ENCODE data around the gene CEMIP2. TPM values are rescaled to one million over a fixed set of nuclear protein-coding genes. Genes with fewer than 3 reads are reported as not detected.

The CEMIP2 gene
- total and polyA plus RNA-seq, 2 of the 13 experiments (the other 11 are each of a cell fraction or from before 2014, with no cell fraction given), result 94.3 to 128 TPM

GRCh38 chr9:71769175-71770161 lies 1.2 kb upstream of the CEMIP2 start (continued):
- TF ChIP-seq MAFK (conservative IDR thresholded peaks at IDR 0.05 in 1 of 2, IDR thresholded peaks at IDR 0.05 in 1 of 2; ENCODE audit: low read length in 2 of 2) (no peak), ZNF138 (CRISPR knock-in tag; IDR thresholded peaks at IDR 0.05; ENCODE audit: low read depth) (0 out of 2 replicates have a peak, but pooled peaks have one; percentile 40), HNRNPUL1 (IDR thresholded peaks at IDR 0.05; ENCODE audit: low read depth, low read length) (no peak), DMAP1 (CRISPR knock-in tag; IDR thresholded peaks at IDR 0.05) (no peak), ASH2L (IDR thresholded peaks at IDR 0.05; ENCODE audit: insufficient read length, low read depth, low read length) (peak; percentile 49), ZNF530 (CRISPR knock-in tag; IDR thresholded peaks at IDR 0.05; ENCODE audit: low read depth) (no peak), ZNF30 (CRISPR knock-in tag; IDR thresholded peaks at IDR 0.05) (no peak), ATM (IDR thresholded peaks at IDR 0.05; ENCODE audit: borderline replicate concordance) (no peak), ZNF230 (CRISPR knock-in tag; IDR thresholded peaks at IDR 0.05) (0 out of 2 replicates have a peak, but pooled peaks have one; percentile 24), XBP1 (CRISPR knock-in tag; IDR thresholded peaks at IDR 0.05) (no peak), BCL3 (CRISPR knock-in tag; IDR thresholded peaks at IDR 0.05) (0 out of 2 replicates have a peak, but pooled peaks have one; percentile 63), ZNF563 (CRISPR knock-in tag; IDR thresholded peaks at IDR 0.05) (0 out of 2 replicates have a peak, but pooled peaks have one; percentile 8), THYN1 (CRISPR knock-in tag; IDR thresholded peaks at IDR 0.05; ENCODE audit: borderline replicate concordance, low read depth) (no peak), GABPB1 (CRISPR knock-in tag; IDR thresholded peaks at IDR 0.05) (peak; percentile 34; the same call in 1 of the 2 replicates), SETDB1 (CRISPR knock-in tag; IDR thresholded peaks at IDR 0.05; ENCODE audit: borderline replicate concordance) (no peak), JDP2 (CRISPR knock-in tag; IDR thresholded peaks at IDR 0.05; ENCODE audit: borderline replicate concordance) (no peak), HES4 (CRISPR knock-in tag; IDR thresholded peaks at IDR 0.05; ENCODE audit: borderline replicate concordance) (no peak; the same call in 1 of the 2 replicates), ZNF570 (CRISPR knock-in tag; IDR thresholded peaks at IDR 0.05; ENCODE audit: borderline replicate concordance) (no peak), YY1 (IDR thresholded peaks at IDR 0.05; ENCODE audit: insufficient read depth, insufficient replicate concordance, low read depth, low read length) (peak; percentile 3), ZFY (CRISPR knock-in tag; IDR thresholded peaks at IDR 0.05) (no peak), ZNF510 (CRISPR knock-in tag; IDR thresholded peaks at IDR 0.05; ENCODE audit: low read depth) (no peak)
- TF ChIP-seq, protein P1, sequence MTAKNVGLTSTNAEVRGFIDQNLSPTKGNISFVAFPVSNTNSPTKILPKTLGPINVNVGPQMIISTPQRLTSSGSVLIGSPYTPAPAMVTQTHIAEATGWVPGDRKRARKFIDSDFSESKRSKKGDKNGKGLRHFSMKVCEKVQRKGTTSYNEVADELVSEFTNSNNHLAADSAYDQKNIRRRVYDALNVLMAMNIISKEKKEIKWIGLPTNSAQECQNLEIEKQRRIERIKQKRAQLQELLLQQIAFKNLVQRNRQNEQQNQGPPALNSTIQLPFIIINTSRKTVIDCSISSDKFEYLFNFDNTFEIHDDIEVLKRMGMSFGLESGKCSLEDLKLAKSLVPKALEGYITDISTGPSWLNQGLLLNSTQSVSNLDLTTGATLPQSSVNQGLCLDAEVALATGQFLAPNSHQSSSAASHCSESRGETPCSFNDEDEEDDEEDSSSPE (CRISPR knock-in tag; IDR thresholded peaks at IDR 0.05), result peak; percentile 38; the same call in 1 of the 2 replicates
- TF ChIP-seq, protein P2, sequence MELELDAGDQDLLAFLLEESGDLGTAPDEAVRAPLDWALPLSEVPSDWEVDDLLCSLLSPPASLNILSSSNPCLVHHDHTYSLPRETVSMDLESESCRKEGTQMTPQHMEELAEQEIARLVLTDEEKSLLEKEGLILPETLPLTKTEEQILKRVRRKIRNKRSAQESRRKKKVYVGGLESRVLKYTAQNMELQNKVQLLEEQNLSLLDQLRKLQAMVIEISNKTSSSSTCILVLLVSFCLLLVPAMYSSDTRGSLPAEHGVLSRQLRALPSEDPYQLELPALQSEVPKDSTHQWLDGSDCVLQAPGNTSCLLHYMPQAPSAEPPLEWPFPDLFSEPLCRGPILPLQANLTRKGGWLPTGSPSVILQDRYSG (CRISPR knock-in tag; IDR thresholded peaks at IDR 0.05), result no peak
- TF ChIP-seq, protein P3, sequence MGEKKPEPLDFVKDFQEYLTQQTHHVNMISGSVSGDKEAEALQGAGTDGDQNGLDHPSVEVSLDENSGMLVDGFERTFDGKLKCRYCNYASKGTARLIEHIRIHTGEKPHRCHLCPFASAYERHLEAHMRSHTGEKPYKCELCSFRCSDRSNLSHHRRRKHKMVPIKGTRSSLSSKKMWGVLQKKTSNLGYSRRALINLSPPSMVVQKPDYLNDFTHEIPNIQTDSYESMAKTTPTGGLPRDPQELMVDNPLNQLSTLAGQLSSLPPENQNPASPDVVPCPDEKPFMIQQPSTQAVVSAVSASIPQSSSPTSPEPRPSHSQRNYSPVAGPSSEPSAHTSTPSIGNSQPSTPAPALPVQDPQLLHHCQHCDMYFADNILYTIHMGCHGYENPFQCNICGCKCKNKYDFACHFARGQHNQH (CRISPR knock-in tag; IDR thresholded peaks at IDR 0.05), result 0 out of 2 replicates have a peak, but pooled peaks have one; percentile 52
